HG03066 (cell line): ENCODE data around the gene HTR5A.

Experiments used
- ATAC-seq: cut with Tn5 transposase; IDR thresholded peaks from one replicate; pipeline ENCODE4 v1.9.1; 2021; ENCODE audit warnings: low read depth; ENCODE audit not compliant: unreplicated experiment

The HTR5A gene

DNA sequence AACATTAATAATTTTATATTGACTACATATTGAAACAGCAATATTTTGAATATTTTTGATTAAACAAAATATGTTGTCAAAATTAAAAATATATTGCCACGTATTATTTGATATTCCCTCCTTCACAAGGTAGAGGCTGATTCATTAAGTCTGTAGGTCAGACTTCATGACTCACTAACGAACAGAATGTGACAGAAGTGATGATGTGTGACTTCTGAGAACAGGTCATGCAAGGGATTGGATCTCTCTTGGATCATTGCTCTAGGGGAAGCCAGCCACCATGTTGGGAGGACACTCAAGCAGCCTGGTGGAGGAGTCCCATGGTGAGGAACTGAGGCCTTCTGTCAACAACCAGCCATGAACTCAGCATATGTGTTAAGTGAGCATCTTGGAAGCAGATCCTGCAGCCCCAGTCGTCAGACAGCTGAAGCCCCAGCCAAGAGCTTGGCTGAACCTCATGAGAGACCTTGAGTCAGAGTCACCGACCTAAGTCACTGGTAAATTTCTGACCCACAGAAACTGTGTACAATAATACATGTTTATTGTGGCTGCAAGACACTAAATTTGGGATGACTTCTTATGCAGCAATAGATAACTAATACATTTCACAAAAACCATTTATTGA is 66.6 kb downstream of the HTR5A start:
- no peak for ATAC-seq
